Hematopoietic multipotent progenitor cell treated with erythropoietin and hydrocortisone succinate and interleukin-3 and kit ligand, for 15 days (in vitro differentiated cells): Measurements from ENCODE around the gene CCDC124.
A peak's percentile ranks its signal among the peaks of the same experiment; 100 is the strongest.

ENCODE experiments used
- DNase-seq: peaks from one replicate; pipeline ENCODE4 v3.0.0-alpha.2; 2015; ENCODE audit warnings: low spot score

Gene CCDC124

DNA sequence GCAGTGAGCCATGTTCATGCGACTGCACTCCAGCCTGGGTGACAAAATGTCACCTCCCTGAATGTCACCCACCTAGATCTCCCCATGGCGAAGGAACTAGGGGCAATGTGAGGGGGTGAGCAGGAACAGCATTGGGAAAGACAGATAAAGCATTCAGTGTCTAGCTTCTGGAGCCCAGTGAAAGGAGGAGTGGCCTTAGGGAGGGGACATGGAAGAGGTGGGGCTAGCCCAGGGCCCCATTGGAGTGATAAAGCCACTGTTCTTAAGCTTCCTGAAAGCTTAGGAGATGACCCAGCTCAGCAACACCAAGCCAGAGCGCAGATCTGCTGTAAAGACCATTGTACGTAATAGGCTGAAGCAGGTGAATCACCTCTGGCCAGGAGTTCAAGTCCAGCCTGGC, 21.1 kb downstream of the CCDC124 start:
- DNase-seq, result peak; percentile 20

DNA sequence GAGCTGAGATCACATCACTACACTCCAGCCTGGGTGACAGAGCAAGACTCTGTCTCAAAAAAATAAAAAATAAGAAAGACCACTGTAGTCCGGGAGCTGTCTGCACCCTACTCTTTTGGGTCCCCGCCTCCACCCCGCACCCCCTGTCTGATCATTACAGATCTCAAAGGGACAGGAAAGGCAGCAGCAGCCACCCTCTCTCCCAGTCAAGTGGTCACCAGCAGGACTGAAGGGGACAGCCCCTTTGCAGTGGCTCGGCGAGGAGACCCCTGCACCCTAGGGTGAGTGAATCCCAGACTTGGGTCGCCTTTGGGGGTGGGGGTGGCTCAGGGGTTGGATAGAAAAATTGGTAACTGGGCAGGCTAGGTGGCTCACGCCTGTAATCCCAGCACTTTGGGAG, 21.6 kb downstream of the CCDC124 start:
- no peak for DNase-seq

DNA sequence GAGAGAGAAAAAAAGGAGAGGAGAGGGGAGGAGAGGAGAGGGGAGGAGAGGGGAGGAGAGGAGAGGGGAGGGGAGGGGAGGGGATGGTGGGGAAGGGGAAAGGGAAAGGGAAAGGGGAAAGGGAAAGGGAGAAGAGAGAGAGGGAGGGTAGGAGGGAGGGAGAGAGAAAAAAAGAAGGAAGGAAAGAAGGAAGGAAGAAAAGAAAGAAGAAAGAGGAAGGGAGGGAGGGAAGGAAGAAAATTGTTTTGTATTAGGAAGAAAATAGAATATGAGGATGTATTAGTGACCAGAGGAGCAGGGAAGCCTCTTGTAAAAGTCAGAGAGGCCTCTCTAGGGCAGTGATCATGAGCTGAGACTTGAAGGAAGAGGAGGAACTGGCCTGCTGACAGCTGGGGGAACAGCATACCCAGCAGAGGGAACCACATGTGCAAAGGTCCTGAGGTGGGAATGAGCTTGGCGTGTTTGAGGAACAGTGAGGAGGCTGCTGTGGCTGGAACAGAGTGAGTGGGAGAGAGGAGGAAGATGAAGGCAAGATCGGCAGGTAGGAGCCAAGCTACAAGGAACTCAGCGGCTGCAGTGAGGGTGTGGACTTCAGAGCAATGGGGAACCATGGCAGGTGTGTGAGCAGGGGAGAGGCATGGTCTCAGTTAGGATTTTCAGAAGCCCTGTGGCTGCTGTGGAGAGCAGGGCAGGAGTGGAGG, 24.5 kb downstream of the CCDC124 start:
- no peak for DNase-seq

DNA sequence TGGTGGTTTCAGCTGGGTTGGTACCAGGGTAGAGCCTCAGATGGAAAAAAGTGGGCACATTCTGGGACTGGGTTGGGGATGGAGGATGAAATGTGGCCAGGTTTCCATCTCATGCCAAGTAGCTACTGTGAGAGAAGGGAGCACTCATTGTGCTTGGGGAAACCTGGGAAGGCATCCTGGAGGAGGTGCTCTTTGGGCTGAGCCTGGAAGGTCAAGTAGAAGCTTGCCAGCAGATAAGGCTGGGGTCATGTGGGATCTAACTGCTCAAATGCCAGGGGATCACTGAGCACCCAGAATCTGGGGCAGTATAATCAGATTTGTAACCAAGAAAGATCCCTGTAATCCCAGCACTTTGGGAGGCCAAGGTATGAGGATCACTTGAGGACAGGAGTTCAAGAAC, 25.1 kb downstream of the CCDC124 start:
- DNase-seq, result no peak

DNA sequence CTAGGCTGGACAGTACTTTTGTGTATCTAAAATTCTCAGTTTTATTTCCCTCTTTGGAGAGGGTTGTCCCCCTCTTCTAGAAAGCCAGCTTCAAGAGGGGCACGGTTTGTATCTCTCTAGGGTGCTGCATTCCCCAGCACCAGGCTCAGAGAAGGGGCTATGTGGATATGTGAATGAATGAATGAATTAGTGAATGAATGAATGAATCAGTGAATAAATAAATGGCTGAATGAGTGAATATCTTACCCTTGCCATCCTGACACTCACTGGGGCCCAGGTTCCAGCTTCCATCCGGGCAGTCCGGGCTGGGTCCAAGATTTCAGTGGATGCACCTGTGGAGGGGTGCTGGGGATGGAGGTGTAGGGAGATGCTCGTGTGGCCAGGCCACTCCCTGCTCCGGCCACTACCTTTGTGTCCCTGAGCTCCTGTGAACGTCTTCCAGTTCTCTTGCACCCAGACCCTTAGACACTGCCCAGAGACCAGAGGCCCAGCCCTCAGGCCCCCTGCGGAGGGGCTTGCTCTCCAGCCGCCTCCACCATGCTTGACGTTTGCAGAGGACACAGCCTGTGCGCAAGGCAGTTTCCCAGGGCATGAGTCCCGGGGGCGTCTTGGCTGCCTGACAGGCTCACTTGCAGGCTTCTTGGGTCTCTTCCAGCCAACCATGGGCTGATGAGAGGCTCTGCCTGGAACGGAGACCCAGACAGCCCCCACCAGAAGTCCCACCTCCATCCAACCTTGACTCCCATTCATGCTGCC, 31.3 kb downstream of the CCDC124 start:
- no peak for DNase-seq

DNA sequence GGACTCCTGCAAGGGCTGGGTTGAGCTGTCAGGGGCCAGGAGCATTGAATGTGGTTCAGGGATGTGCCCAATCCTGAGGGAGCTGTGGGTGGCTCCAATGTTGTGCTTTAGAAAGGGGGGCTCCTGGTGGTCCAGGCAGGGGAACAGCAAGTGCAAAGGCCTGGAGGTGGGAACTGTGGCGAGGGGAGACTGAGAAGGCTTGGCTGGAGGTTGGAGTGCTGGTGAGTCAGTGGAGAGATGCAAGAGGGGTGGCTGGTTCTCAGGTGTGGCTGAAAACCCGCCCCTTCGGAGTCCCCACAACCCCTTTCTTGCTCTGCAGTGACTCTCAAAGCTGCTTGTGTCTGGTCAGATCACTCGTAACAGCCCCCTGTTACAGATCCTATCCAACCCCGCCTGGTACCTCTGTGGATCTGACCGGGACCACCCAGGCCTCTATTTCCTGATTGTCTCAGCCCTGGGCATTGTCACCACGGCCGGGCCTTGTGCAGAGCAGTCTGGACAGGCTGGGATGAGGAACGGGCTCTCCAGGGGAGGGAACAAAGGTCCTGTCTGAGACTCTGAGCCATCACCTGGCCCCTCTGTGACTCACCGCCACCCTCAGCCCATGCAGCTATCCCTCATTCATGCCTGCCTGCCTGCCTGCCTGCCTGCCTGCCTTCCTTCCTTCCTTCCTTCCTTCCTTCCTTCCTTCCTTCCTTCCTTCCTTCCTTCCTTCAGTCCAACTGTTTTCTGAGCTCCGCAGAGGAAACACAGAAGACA, 32.7 kb downstream of the CCDC124 start:
- DNase-seq, result no peak

DNA sequence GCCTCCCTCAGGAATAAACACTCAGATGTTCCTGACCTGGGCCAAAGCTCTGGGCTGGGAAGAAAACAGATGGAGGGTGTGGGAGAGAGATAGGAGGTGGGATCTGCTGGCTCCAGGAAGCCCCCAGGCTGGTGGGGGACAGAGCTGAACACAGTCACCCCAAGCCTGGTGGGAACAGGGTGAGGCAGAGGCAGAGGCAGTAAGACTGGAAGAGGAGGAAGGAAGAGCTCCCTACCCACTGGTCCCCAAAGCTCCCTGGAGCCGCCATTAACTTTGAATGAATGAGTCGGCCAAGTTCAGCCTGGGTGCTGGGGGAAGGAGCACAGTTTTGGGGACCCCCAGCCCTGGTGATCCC, 33.3 kb downstream of the CCDC124 start:
- no peak for DNase-seq

DNA sequence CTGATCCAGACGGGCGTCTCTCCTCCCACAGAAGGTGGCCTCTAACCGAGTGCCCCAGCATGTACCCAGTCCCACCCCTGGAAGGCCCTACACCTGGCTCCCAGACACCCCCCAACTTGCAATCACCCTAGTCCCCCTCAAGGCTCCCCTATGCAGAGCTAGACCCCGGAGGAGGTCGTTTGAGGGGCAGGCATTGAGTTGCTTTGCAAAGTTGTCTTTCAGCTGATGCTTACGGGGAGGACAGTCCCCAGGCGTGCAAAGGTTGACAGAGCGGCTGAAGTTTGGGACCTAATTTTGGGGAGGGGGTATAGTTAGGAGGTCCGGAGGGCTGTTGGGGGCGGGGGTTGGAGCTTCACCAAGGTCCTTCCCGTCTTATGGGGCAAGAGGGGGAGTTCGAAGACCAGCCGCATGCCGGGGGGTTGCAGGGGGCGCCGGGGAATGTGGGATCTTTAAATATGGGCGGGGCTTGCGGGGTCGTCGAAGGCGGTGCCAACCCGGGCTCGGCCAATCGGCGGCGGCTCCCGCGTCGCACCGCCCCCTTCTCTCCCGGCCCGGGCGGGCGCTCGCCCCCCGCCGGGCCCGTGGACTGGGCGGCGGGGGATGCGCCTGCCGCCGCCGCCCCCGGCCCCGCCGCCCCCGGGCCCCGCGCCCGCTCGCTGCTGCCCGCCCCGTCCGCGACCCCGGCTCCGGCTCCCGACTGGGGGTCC, 33.9 kb downstream of the CCDC124 start, which contains the start of gene KCNN1:
Gene KCNN1, plus strand, starts transcription at position 558 of the 707 bp plus-strand sequence. CDS start 6,782 bp downstream, outside the sequence.
- no peak for DNase-seq

DNA sequence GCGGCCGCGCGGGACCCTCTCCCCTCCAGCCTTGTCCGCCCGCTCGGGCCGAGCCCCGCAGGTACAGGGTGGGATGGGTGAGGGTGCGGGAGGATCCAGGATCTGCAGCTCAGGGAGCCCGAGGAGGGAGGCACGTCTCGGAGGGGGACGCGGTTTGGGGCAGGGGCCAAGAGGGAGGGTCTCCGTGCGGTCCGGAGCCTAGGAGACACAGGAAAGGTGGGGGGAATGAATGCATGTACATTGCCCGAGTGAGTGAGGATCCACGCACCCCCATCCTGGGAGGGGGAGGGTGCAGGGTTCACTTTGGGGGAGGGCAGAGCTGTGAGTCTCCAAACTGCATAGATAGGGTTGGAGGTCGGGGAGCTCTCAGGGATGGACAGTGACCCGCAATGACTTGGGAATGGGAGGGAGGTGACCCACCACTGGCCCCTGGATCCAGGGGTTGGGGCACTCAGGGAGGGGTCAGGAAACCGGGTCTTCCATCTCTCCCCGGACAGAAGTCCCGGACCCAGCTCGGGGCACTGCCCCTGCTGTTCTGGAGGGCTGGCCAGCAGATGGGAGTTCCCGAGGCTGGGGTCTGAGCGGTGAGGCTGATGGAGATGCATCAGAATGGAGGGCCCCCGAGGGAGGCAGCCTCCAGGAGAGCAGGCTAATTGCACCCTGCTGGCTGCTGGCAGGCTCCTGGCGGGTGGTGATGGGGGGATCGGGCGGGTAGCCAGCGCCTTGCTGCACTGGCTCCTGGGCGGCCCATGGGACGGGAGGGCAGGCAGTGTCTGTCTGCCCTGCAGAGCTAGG, 34.6 kb downstream of the CCDC124 start:
- DNase-seq, result no peak

DNA sequence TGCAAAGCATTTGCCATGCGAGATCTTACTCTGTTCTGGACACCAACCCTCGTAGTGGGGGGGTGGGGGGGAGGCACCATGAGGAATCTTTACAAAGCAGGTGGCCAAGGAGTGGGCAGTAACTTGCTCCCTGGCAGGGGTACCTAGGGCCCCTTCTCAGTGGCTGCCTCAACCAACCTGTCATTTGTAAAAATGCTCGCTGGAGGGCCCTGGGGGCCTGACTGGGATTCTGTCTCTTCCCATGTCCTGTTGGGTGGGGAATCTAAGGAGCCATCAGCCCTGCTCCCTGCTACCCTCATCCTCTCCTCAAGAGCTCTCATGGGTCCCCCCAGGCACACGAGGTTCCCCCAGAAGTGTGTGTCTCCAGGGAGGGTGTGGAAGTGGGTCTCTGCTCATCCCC, 35.5 kb downstream of the CCDC124 start:
- no peak for DNase-seq

DNA sequence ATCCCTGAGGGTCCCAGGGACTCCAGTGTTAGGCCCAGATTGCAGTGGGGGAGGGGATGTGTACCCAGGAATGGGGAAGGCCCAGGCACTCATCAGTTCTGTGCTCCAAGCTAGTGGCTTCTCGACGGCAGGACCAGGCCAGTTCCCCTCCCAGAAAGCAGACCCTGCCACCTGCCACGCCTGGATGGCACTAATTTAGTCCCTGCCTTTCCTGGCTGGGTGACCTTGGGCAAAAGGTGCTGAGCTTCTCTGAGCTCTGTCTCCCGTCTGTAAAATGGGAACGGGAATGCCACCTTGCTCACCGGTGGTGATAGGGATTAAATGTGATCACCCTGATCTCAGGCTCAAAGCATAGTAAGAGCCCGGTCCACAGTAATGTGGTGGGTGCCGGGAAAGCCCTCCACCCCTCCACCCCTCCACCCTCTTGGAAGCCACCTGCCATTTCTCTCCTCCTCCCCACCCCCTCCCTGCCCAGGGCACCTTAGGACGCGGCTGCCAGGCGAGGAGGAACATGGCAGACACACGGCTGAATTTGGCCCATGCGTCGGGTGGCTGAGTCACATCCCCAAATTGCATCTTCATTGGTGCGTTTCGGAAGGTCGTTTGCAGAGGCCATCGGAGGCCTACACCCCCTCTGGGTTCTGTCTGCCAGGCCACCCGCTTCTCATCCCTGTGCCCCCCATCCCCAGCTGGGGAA, 36.4 kb downstream of the CCDC124 start:
- DNase-seq, result no peak

DNA sequence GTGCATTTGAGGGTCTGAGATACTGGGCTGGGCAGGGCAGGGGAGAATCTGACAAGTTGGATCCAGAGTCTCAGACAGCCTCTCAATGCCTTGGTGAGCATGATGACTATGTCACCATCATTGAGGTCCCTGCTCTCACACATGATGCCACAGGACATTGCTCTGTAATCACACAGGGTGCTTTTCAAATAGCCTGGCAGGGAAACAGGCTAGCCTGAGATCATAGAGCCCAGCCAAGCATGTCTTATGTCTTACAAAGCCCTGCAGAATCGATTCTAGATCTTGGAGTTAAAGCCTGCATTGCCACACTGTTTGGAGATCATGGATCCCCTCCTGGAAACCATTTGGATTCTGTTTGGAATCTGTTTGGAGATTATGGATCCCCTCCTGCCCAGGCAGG, 39.4 kb downstream of the CCDC124 start:
- DNase-seq, result no peak

DNA sequence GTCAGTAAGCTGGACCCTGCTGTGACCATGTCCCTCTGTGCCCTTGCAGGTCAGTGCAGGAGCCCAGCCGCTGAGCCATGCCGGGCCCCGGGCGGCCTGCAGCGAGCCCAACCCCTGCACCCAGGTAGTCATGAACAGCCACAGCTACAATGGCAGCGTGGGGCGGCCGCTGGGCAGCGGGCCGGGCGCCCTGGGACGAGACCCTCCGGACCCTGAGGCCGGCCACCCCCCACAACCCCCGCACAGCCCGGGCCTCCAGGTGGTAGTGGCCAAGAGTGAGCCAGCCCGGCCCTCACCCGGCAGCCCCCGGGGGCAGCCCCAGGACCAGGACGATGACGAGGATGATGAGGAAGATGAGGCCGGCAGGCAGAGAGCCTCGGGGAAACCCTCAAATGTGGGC, 40.9 kb downstream of the CCDC124 start:
- DNase-seq, result no peak

DNA sequence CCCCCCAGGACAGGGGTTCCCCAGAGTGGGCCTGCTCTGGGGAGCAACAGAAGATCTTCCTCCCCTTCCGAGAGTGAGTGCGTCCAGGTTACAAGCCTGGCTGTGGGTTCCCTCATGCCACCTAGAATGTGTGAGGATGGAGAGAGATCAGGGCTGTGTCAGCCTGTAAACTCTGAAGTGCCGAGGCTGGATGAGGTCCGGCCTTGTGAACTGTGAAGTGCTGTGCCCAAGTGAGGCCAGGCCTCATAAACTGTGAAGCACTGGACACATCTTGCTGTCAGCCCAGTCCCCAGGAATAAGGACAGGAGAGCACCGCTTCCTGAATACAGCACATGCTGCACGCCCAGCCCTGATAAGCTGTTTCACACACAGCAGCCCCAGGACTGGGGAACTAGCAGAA, 41.7 kb downstream of the CCDC124 start:
- DNase-seq, result no peak

DNA sequence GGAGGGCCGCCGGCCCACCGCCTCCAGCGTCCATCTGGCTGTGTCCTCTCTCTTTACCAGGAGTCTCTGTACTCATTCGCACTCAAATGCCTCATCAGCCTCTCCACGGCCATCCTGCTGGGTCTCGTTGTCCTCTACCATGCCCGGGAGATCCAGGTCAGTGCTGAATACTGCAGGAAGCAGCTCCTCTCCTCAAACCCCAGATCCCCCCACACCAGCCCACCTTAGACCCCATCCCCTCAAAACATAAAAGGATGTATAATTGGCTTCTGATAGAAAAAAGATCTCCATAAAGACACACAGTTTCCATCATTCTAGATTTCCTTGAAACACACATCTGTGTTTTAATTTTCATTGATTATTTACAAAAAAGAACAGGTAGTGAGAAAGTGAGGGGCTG, 42.2 kb downstream of the CCDC124 start:
- no peak for DNase-seq

DNA sequence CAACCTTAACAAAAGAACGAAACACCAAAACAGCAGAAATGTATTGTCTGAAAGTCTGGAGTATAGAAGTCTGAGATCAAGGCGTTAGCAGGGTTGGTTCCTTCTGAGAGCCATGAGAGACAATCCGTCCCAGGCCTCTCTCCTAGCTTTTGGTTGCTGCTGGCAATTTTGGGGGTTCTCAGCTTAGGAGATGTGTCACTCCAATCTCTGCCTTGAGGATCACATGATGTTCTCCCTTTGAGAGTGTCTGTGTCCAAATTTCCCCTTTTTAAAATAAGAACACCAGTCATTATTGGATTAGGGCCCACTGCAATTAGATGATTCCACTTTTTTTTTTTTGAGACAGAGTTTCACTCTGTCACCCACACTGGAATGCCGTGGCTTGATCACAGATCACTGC, 44.2 kb downstream of the CCDC124 start:
- DNase-seq, result no peak

DNA sequence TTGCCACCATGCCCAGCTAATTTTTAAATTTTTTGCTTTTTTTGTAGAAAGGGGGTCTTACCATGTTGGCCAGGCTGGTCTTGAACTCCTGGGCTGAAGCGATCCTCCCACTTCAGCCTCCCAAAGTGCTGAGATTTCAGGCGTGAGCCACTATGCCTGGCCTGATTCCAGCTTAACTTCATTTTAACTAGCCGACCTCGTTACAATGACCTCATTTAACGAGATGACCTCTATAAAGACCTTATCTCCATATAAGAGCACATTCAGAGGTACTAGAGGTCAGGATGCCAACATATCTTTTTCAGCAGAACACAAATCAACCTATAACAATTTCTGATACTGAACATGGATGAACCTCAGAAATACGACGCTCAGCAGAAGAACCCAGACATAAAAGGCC, 44.7 kb downstream of the CCDC124 start:
- DNase-seq, result no peak

DNA sequence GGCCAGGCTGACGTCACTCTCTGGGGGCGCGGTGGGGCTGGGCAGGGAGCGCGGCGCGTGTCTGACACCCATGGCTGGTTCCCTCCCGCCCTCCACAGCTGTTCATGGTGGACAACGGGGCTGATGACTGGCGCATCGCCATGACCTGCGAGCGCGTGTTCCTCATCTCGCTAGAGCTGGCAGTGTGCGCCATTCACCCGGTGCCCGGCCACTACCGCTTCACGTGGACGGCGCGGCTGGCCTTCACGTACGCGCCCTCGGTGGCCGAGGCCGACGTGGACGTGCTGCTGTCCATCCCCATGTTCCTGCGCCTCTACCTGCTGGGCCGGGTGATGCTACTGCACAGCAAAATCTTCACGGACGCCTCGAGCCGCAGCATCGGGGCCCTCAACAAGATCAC, 48.8 kb downstream of the CCDC124 start:
- no peak for DNase-seq

DNA sequence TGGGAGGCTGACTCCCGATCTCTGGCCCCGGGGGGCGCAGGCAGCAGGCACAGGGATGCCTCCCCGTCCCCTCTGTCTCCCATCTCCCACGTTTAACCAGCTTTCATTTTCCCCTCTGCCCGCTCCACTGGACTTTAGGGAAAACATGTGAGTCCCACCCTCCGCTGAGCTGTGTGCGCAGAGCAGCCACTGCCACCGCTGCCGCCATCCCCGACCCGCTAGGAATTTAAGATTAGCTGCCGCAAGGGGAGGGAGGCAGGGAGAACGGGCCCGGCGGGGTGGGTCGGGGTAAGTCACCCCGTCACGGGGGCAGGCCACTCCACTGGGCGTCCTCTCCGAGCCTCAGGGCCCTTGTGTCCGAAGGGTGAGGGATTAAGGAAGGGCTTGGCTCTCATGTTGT, 49.6 kb downstream of the CCDC124 start:
- DNase-seq, result no peak

DNA sequence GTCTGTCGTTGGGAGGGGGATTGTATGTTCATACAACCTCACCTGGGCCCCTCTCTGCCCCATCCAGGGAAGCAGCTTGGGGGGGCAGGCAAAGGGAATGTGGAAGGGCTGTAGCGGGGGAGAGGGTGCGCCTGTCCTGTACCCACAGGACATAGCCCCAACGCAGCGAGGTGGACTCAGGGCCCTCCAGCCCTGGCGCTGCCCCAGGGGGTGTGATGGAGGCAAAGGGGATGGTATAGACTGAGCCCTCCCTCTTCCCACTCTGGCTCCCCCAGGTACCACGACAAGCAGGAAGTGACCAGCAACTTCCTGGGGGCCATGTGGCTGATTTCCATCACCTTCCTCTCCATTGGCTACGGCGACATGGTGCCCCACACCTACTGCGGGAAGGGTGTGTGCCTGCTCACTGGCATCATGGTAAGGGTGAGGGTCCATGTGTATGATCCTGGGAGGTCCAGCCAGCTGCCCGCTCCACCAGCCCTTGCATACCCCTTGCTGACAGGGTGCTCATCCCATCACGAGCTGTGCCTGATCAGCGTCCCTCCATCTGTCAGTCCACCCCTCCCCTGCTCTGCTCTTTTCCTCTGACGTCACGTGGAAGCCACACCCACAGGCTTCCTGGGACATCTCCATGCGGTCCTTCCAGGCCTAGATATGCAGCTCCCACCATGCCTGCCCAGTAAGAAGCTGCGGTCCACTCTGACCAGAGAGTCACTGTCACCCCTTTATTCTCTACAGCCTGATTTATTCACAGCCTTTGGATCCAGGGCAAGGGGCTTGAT, 52.4 kb downstream of the CCDC124 start:
- DNase-seq, result no peak
